Fibroblast of upper back skin (primary cell): ENCODE data around the gene SEC16A.
A peak's percentile ranks its signal among the peaks of the same experiment; 100 is the strongest.
"Not testable (repeated sequence)": the region's sequence is repeated elsewhere in the genome, so short reads cannot be mapped to it uniquely, and the experiment has no call there.

ENCODE experiments used
- DNase-seq: peaks from one replicate; pipeline ENCODE4 v3.0.0-alpha.2; 2013

Gene SEC16A

DNA sequence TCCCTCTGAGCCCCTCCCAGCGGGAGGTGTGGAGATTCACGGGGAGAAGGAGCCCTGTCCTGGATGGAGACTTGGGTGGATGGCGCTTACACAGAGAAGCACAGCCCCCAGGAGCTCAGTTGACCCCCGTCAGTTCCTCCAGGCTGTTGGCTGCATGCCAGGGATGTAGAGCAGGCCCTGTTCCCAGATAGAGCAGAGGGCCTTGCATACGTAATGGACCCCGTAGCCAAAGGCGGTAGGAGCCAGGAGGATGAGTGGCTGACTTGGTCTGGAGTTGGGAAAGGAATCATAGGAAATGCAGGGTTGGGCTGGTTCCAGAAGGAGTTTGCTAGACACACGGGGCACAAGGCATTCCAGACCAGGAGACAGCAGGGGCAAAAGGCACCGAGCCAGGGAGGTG is 69.9 kb downstream of the SEC16A start:
- DNase-seq, result no peak

DNA sequence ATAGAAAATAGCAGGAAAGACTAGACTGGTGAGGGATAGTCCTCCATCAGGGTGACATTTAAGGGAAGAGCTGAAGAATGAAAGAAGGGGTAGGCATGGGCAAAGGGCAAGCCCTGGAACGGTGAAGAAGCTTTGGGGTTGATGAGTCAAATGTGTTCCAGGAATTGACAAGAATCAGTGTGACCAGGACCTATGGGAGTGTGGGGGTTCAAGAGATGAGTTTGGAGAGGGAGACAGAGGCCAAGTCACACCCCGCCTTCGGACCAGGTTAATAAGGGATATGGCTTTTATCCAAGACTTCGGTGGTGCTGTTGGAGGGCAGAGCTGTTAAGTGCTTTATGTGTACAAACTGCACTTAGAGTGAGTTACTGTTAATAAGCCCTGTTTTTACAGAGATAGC is 71.5 kb downstream of the SEC16A start:
- no peak for DNase-seq

DNA sequence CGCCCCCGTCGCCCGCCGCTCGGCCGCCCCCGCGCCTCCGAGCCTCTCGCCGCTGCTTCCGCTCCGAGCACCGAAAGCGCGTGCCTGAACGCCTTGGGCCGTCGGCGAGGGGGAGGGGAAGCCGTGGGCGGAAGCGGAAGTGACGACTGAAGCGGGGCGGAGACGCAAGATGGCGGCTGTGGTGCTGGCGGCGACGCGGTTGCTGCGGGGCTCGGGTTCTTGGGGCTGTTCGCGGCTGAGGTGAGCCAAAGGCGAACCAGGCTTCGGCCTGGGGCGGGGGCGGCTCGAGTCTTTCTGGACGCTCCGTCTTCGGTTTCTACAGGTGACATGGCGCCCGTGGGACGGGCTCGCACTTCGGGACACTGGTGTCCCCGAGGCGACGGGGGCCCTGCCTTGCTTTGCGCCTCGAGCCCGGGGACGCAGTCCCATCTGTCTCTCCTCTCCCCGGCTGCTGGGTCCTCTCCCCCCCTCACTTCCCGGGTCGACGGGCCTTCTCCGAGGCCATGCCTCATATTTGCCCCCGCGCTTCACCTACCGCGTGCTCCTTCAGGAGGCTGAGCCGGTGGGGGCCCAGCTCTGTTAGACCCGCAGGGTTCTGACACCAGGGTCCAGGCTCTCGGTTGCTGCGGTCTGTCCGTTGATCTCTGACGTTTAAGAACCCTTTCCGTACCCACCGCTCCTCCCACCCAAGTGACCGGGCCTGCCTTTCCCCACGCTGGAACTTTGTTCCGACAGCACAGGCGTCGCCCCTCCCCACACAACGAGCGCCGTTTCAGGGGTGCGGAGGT is 72.1 kb downstream of the SEC16A start, which contains the start of the genes ENTR1 and PMPCA:
TSS of gene ENTR1 (minus strand) at position 115 of the 788 bp plus-strand sequence. CDS start 217 bp downstream, outside the sequence.
TSS of gene PMPCA (plus strand) at position 159 of the 788 bp plus-strand sequence. CDS start at position 170, 11 bp downstream.
- DNase-seq, result peak; percentile 86

DNA sequence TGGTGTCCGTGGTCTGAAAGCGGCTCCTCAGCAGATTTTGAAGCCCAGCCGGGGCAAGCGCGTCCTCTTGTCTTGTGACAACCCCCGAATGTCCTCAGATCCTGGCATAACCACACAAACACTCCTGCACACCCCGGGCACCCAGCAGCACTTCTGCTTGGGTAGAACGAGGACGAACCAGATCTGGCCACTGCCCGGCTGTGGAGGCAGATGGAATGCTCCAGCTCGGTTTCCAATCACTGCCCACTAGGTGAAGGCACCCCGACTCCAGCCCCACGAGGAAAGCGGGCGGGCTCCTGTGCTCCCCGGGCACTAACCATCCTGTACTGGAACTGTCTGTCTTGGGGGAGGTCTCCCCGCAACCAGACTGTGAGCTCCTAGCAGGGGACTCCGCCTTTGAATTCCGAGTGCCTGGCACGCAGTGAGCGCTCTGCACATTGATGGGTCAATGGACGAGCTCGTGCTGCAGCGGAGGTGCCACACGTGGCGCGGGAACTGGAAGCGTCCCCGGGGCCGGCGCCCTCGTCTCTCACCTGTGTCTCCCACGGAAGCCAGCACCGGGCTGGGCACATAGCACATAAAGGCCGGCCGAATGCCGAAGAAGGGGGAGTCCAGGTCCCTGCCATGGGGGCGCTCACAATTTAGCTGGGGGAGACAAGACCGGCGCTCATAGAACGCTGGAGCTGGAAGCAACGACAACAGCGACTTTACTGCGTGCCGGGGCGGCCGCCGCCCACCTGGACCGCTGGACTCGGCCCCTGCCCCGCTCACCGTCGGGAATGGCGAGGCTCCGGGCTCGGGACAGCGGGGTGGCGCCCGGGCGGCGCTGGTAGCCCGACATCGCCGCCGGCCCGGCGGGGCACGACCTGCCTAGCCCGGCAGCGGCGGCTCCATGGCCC is 73.0 kb downstream of the SEC16A start:
- DNase-seq, result peak; percentile 22

DNA sequence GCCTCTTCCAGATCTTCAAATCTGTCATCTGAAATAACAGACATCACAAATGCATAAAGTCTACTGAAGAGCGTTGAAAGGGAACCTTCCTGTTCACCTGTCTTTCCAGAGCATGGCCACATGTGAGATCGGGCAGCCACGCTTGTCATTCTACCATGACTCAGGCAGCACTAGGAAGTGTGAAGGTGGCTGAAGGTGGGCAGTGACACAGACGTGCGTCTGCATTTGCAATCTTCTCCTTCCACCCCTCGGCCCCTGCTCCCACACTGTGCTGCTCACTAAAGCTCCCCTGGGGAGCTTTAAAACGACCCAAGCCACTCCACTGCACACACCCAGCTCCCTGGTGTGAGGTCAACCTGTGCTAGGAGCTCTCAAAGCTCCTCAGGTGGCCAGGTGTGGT is 74.9 kb downstream of the SEC16A start:
- no peak for DNase-seq

- not testable (repeated sequence) for DNase-seq
These were observed 75.8 kb downstream of the SEC16A start for GRCh38 chr9:136407061-136407460.

GRCh38 chr9:136405904-136406303 is 76.9 kb downstream of the SEC16A start:
- not testable (repeated sequence) for DNase-seq

GRCh38 chr9:136405481-136405880 is 77.4 kb downstream of the SEC16A start:
- DNase-seq, result no peak

- DNase-seq, result no peak
These were observed 78.1 kb downstream of the SEC16A start for GRCh38 chr9:136404801-136405136.

GRCh38 chr9:136403915-136404800 is 78.7 kb downstream of the SEC16A start:
- no peak for DNase-seq

- DNase-seq, result no peak
These were observed 79.3 kb downstream of the SEC16A start for GRCh38 chr9:136403538-136403914.

- DNase-seq, result no peak
These were observed 80.8 kb downstream of the SEC16A start for GRCh38 chr9:136402067-136402466.

DNA sequence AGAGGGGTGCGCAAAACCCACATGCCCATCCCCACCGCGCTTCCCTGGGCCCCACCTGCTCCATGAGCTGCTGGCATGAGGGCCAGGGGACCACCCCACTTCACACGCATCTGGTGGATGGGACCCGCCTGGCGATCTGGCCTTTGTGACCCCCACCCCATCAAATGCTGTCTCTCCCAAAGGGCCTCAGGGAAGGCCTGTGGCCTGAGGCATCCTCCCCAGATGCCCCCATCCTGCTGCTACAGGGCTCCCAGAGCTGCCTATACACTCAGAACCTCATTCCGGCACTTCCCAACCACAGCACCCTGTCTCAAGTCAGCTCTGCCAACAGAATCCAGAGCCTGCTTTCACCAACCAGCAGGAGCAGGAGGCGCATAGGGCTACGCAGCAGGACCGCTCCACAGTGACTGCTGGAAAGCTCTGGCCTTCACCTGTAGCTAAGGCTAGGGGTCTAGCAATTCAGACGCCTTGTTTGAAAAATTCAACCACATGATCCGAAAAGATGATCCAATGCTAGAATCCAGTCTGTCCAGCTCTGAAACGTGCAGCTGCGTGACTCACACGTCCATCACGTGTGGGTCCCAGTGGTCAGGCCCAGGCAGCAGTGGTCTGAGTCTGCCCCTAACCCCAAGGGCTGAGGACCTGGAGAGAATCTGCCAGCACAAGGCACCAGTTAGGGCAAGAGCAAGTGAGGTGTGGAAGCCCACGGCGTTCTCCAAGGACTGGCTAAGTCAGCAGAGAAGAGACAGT is 81.5 kb downstream of the SEC16A start:
- DNase-seq, result no peak

DNA sequence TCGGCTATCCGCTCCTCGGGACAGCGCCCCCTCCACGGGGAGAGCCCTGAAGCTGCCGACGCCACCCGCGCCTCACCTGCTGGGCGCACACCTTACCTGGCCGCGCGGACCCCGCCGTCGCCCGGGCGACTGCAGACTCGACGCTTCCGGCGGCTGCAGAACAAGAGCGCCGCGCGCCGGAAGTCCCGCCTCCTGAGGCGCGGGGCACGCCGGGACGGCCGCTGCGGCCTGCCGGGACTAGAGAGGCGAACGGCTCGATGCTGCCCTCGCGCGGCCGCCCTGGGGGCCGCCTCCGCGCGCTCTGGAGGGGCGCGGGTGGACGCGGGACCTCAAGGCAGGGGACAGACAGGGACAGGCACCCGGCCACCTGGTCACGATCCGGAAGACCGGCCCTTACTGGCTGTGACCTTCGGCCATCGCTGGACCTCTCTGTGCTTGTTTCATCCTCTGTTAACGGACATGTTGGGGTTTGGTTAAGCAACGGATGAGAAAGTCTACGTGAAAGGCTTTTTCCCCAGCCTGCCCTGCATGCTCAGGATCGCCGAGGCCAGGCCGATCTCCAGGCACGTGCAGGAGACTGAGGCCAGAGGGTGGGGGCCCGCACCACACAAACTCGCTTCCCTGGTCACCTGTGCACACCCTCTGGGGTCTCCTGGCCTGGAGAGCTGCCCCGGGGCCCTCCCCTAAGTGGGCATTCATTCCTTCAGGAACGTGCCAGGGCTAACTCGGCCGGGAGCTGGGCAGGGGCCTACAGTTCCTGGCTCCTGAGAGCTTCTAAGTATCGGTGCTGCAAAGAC is 82.6 kb downstream of the SEC16A start, which contains the start of gene SNAPC4:
TSS of gene SNAPC4 (minus strand) at position 133 of the 797 bp plus-strand sequence. CDS start 1,742 bp downstream, outside the sequence.
- peak; percentile 80 for DNase-seq

GRCh38 chr9:136399176-136400037 is 83.4 kb downstream of the SEC16A start:
- no peak for DNase-seq

DNA sequence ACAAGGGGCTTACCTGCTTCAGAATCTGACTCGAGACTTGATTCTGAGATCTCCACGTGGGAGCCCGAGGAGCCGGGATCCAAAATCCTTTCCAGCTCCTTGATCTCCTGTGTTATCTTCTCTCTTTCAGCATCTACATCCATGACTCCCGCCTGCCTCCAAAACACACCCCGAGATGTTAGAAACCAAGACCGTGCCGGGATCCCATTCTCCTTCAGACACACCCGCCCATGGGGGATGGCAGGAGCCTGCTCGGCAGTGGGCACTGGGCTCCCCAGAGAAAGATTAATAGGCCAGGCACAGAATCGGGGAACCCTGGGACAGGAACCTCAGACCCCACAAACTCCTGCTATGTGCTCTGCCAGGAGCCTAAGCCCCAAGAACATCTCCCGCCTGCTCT is 84.6 kb downstream of the SEC16A start:
- DNase-seq, result no peak

DNA sequence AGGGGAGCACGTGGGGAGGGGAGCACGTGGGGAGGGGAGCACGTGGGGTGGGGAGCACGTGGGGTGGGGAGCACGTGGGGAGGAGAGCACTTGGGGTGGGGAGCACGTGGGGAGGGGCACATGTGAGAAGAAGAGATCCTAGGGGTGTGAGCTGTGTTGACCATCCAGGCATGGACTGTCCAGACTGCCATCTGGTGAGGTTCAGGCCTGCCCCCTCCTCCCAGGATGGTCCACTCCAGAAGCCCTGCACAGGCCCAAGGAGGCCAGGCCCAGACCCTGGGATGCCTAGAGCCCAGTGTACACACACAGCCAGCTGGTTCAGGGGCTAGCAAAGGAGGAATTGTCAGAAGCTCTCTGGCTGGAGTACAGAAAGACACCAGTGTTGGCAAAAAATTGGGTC is 85.2 kb downstream of the SEC16A start:
- no peak for DNase-seq

- DNase-seq, result no peak
These were observed 86.7 kb downstream of the SEC16A start for GRCh38 chr9:136396219-136396515.

GRCh38 chr9:136395345-136396218 is 87.3 kb downstream of the SEC16A start:
- no peak for DNase-seq
